Measurements from ENCODE around the gene CLDN7. TPM values are rescaled to one million over a fixed set of nuclear protein-coding genes. Genes with fewer than 3 reads are reported as not detected.

CLDN7 gene, protein sequence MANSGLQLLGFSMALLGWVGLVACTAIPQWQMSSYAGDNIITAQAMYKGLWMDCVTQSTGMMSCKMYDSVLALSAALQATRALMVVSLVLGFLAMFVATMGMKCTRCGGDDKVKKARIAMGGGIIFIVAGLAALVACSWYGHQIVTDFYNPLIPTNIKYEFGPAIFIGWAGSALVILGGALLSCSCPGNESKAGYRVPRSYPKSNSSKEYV
- 1 to 10 TPM; 2.1 to 4.9 TPM for total RNA-seq
- long read RNA-seq = 0 reads

DNA sequence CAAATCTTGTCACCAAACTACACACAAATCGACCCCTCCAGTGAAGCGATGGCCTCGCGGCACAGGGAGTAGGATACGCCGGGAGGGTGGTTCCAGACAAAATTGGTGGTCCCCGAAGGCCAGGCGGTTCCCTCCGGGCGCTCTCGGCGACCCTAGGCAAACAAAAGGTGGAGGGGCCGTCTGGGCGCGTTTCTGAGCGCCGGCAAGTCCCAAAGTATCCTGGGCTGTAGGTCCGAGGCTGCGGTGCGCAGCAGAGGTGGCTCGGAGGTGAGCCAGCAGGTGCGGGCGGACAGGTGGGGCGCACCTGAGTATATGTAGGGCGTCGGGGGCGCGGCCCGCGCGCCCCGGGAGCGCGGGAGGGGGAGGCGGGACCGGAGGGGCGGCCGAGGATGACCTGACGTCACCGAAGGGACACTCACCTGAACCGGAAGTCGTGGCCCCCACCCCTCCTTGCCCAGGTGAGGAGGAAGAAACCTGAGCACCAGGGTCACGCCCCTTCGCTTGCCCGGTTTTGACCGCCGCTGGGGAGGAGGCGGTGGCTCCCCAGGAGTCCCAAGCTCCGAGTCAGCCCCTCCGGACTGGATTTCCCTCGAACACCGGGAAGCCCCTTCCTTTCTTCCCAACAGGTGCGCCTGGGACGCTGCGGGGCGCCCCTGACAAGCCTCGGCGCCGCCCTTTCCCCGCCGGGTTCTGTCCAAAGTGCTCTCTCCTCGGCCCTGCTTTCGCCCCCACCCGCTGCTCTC, at the start of gene CLDN7:
Gene CLDN7 (minus strand): TSS at position 287 of the 743 bp plus-strand sequence. CDS start 435 bp downstream, outside the sequence.
- intact Hi-C loops (cut with DNase I) = no loop called here
- ATAC-seq = no peak
- DNase-seq = no peak

DNA sequence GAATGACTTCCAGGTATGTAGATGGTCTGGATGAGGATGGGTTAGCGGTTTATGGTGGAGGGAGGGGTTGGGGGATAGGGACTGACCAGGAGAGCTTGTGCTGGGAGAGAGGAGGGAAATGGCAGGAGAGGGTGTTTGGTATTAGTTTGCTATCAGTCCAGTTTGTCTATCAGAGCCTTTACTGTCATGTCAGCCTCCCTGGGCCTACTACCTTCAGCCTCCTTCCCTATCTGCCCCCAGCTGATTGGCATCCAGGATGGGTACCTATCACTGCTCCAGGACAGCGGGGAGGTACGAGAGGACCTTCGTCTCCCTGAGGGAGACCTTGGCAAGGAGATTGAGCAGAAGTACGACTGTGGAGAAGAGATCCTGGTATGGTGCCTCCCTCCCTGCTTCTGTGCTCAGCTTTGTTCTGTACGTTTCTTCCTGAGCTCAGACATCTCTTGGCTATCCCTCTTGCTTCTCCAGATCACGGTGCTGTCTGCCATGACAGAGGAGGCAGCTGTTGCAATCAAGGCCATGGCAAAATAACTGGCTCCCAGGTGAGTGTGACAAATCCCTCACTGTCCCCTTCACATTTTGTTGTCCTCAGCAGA, 48.9 kb upstream of the CLDN7 start:
- intact Hi-C loops (cut with DNase I) = no loop called here
- DNase-seq (no peak), ATAC-seq (no peak)

GRCh38 chr17:7309628-7310027, 47.4 kb upstream of the CLDN7 start:
- intact Hi-C loops (cut with DNase I) = no loop called here
- no peak for ATAC-seq
- no peak for DNase-seq

DNA sequence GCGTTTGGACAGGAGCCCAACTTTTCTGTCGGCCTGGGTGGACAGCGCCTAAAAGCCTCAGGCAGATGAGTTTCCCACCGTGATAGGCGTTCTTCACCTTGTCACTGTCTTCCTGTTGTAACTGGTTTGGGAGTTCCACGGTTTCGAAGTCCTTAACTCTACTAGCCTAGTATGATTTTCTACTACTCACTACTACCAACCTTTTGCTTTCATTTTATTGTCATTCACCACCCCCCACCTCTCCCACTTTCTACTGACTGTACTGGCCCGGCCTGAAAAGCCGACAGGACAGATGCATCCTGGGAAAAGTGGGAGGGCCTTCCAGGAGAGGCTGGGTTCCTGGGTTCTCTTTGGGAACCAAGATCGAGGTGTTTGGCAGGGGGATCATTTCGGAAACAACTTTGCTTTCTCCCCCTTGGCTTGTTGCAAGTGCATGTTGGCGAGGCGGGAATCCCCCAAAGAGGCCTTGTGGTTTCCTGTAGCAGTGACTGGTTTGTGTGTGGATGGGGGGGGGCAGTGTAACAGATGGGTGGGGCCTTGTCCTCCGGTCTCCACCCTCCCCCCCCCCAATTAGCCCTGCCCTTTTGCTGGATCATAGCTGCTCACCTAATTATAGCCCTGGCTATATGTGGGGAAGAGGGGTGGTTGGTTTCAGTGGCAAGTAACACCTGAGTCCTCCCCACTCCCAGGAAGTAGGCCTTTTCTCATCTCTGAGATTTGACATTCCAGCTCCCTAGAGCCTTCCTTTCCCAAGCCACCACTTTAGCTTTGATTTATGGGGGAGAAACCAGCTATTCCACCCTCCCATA, 46.6 kb upstream of the CLDN7 start:
- DNase-seq (peak; percentile 81), ATAC-seq (peak; percentile 6 to 31)
- intact Hi-C loops (cut with DNase I) = no loop called here

DNA sequence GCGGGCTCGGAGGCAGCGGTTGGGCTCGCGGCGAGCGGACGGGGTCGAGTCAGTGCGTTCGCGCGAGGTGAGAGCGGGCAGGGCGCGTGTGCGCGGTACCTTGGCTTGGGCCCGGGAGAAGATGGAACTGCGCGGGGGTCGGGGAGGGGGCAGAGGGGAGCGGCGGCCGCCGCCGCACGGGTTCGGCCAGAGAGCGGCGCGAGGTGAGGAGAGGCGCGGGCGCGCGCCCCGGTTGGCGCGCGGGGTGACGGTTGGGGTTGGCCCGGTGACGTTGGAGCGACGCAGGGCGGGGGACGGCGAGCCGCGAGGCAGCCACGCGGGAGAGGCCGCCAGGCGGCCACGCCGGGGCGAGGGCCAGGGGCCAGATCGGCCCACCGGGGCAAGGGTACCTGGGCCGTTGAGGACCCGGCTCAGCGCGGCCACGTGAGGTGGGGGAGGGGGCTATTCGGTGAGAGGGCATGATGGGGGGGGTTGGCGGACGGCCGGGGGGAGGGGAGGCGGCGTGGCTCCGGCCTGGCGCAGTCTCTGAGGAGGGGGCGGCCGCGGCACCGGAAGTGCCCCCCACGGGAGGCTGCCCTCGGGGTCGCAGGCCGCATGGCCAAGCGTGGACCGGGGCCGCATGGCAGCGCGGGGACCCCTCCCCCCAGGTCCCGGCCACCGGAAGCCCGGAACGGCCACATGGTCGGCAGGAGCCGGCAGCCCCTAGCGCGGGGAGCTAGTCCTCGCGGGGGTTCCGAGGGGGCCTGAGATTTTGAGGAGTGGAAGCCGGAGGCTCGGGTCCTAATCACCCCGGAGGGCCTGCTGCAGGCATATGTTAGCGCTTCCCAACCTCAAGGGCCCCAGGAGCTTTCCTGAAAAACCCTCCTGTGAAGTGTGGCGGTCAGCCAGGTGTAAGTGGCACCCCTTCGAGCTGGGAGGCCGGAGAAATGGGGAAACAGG, 45.7 kb upstream of the CLDN7 start:
- ATAC-seq (peak; percentile 41 to 44), DNase-seq (peak; percentile 59)
- intact Hi-C loops (cut with DNase I) = no loop called here

GRCh38 chr17:7306911-7307685, 44.8 kb upstream of the CLDN7 start, which contains the start of gene EIF5A:
Gene EIF5A (plus strand): TSS chr17:7307628. CDS start chr17:7309636, 2,008 bp downstream.
- ATAC-seq (peak; percentile 92 to 93), DNase-seq (peak; percentile 100)
- intact Hi-C loops (cut with DNase I) = no loop called here

- DNase-seq (no peak), ATAC-seq (no peak)
- intact Hi-C loops (cut with DNase I) = no loop called here
Observed at GRCh38 chr17:7304179-7304578, 41.9 kb upstream of the CLDN7 start.

- DNase-seq (peak; percentile 88), ATAC-seq (peak; percentile 76 to 87)
- intact Hi-C loops (cut with DNase I) = loop anchor here (1.0 to 5.0 kb wide), 3 partner anchors 16 to 249 kb away; partner anchors contain the start of gene SLC2A4 (in 1 of the 2)
Observed at GRCh38 chr17:7296189-7296861, 34.0 kb upstream of the CLDN7 start.

DNA sequence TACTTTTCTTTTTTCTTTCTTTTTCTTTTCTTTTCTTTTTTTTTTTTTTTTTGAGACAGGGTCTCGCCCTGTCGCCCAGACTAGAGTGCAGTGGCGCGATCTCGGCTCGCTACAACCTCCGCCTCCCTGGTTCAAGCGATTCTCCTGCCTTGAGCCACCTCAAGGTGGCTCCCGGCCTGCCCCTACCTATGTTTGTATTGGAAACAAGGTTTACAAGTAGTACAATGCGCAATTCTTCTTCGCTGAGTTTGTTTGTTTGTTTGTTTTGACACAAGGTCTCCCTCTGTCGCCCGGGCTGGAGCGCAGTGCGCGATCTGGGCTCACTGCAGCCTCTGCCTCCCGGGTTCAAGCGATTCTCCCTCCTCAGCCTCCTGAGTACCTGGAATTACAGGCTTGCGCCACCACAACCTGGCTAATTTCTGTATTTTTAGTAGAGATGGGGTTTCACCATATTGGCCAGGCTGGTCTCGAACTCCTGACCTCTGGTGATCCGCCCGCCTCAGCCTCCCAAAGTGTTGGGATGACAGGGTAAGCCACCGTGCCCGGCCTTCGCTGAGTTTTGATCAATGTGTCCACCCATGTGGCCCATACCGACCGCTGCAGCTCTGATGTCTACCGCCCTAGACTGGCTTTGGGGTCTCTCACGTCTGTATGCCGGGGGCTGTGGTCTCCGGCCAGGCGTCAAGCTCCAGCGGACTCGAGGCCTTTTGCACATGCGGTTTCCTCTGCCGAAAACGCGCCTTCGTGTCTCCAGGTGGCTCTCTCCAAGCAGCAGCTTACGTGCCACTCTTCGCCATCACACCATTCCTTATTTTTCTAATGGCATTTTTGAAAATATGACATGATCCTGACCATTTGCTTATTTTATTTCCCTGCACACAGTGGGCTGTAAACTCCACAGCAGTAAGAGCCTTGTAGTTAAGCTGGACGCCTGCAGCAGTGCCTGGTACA, 33.2 kb upstream of the CLDN7 start:
- DNase-seq = no peak
- intact Hi-C loops (cut with DNase I) = loop anchor here (1.0 to 5.0 kb wide), 3 partner anchors 15 to 248 kb away; partner anchors contain the start of gene SLC2A4 (in 1 of the 2)
- ATAC-seq = no peak

- peak; percentile 49 to 61 for ATAC-seq
- intact Hi-C loops (cut with DNase I) = loop anchor here in 1 of 2 donors (5.0 kb wide), 1 partner anchor 247 kb away; no protein-coding TSS in a partner anchor
- peak; percentile 76 for DNase-seq
Observed at GRCh38 chr17:7294614-7295153, 32.4 kb upstream of the CLDN7 start, which contains the start of gene YBX2. Gene YBX2 (minus strand): TSS chr17:7294639. CDS start chr17:7294500, 139 bp downstream.

GRCh38 chr17:7293816-7294613, 31.7 kb upstream of the CLDN7 start:
- intact Hi-C loops (cut with DNase I) = no loop called here
- DNase-seq (no peak), ATAC-seq (peak in 1 of 2 donors; percentile 2)

DNA sequence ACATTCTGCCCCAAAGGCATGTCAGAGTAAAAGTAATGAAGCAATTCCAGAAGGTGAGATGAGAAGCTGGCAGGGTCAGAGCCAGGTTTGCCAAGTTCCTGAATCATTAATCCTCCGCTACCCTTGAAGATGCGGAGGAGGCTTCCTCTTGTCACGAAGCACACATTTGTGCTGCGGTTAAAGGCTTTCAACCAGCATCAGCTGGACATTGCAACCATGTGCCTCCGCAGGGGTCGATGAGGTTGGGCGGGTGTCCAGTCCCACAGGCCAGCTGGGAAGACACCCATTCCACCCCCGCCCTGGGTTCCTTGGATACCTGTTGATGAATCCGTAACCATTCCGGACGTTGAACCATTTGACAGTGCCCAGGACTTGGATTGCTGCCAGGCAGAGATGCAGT, 30.9 kb upstream of the CLDN7 start:
- intact Hi-C loops (cut with DNase I) = no loop called here
- DNase-seq = no peak
- peak in 1 of 2 donors; percentile 15 for ATAC-seq

GRCh38 chr17:7292729-7293128, 30.5 kb upstream of the CLDN7 start:
- intact Hi-C loops (cut with DNase I) = no loop called here
- ATAC-seq (peak; percentile 1 to 27), DNase-seq (no peak)

DNA sequence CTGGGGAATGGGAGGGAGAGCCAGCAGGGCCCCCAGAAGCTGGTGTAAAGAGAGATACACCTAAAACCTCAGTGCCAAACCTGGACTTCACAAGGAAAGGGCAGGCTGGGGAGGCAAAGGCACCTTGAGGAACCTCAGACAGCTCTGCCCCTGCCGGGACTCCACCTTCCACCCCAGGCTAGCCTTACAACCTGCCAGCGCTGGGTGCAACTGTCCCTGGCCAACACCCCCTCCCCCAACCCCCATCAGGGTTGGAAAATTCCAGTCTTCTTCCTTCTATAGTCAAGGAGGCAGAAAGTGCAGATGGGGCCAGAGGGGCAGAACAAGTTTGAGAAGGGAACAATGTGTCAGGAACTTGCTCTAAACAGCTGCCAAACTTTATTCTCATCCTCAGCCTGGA, 29.9 kb upstream of the CLDN7 start:
- intact Hi-C loops (cut with DNase I) = no loop called here

More for the DNA sequence above, 29.9 kb upstream of the CLDN7 start:
- no peak for DNase-seq
- no peak for ATAC-seq
